Neural progenitor cell (in vitro differentiated cells): Measurements from ENCODE around the gene TXNRD1.

Source experiments
- EZH2 ChIP-seq: fragments of 200-600 bp; sonication (generic); IDR thresholded peaks from 2 replicates; pipeline ENCODE4 v1.6.1; 2017; ENCODE audit warnings: antibody characterized with exemption, mild to moderate bottlenecking, moderate library complexity
- EZH2phosphoT487 ChIP-seq: fragments of 200-600 bp; sonication (generic); IDR thresholded peaks from 2 replicates; pipeline ENCODE4 v1.6.1; 2017; ENCODE audit warnings: antibody characterized with exemption
- TF ChIP-seq, protein P1 (sequence below): fragments of 200-600 bp; sonication (generic); IDR thresholded peaks from 2 replicates; pipeline ENCODE4 v1.5.1; 2017; ENCODE audit warnings: antibody characterized with exemption, mild to moderate bottlenecking

DNA sequence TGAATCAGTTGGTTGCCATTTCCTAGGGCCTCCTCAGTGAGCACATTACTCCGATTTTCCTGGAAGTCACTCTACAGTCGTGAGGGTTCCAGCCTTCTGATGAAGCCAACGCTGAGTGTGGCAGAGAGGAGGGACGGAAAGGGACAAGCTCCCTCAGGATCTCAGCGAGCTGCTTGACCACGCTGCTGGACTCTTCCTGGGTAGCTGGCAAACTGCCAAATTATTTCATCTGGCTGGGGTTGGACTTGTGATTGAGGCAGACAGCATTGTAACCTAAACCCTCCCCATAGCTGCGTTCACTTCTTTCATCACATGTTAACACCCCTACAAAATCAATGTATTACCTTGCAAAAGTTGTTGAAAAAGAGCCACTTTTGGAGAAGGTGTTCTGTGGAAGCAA is 171.6 kb downstream of the TXNRD1 start:
- TF ChIP-seq, protein P1, sequence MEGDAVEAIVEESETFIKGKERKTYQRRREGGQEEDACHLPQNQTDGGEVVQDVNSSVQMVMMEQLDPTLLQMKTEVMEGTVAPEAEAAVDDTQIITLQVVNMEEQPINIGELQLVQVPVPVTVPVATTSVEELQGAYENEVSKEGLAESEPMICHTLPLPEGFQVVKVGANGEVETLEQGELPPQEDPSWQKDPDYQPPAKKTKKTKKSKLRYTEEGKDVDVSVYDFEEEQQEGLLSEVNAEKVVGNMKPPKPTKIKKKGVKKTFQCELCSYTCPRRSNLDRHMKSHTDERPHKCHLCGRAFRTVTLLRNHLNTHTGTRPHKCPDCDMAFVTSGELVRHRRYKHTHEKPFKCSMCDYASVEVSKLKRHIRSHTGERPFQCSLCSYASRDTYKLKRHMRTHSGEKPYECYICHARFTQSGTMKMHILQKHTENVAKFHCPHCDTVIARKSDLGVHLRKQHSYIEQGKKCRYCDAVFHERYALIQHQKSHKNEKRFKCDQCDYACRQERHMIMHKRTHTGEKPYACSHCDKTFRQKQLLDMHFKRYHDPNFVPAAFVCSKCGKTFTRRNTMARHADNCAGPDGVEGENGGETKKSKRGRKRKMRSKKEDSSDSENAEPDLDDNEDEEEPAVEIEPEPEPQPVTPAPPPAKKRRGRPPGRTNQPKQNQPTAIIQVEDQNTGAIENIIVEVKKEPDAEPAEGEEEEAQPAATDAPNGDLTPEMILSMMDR: no peak
- no peak for TF ChIP-seq EZH2
- TF ChIP-seq EZH2phosphoT487: no peak
